Measurements from ENCODE around the gene WDR43. TPM values are rescaled to one million over a fixed set of nuclear protein-coding genes. Genes with fewer than 3 reads are reported as not detected.

Gene WDR43
- polyA plus RNA-seq, 1 donor (not counting 4 experiments of a cell fraction or from before 2014, with no cell fraction given): 125 TPM

- H4K20me1 ChIP-seq (ENCODE audit: control insufficient read depth, extremely low read depth, insufficient read depth, low read length): no peaks in the 10 kb centered on the region
- H3K36me3 ChIP-seq (ENCODE audit: control insufficient read depth in 2 of 2, extremely low read depth in 1 of 2, insufficient read depth in 2 of 2, low read length in 2 of 2): no peaks in the 10 kb centered on the region
- dilution Hi-C loops (cut with MboI; ENCODE audit: extremely low pct_ligation_motif_present, low sequenced_read_pairs): no loop called here
- H3K9me1 ChIP-seq (ENCODE audit: control insufficient read depth, extremely low read depth, insufficient read depth, low read length): no peaks in the 10 kb centered on the region
- no peaks in the 10 kb centered on the region for H3K27me3 ChIP-seq (ENCODE audit: control insufficient read depth, extremely low read depth, insufficient read depth, low read length)
- TF ChIP-seq, protein P1, sequence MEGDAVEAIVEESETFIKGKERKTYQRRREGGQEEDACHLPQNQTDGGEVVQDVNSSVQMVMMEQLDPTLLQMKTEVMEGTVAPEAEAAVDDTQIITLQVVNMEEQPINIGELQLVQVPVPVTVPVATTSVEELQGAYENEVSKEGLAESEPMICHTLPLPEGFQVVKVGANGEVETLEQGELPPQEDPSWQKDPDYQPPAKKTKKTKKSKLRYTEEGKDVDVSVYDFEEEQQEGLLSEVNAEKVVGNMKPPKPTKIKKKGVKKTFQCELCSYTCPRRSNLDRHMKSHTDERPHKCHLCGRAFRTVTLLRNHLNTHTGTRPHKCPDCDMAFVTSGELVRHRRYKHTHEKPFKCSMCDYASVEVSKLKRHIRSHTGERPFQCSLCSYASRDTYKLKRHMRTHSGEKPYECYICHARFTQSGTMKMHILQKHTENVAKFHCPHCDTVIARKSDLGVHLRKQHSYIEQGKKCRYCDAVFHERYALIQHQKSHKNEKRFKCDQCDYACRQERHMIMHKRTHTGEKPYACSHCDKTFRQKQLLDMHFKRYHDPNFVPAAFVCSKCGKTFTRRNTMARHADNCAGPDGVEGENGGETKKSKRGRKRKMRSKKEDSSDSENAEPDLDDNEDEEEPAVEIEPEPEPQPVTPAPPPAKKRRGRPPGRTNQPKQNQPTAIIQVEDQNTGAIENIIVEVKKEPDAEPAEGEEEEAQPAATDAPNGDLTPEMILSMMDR (optimal IDR thresholded peaks at IDR 0.05 in 1 of 3, IDR thresholded peaks at IDR 0.05 in 1 of 3, conservative IDR thresholded peaks at IDR 0.05 in 1 of 3; ENCODE audit: extremely low read depth in 1 of 3, insufficient read depth in 2 of 3, low read length in 3 of 3): no peak
- TF ChIP-seq EZH2 (IDR thresholded peaks at IDR 0.05; ENCODE audit: low read length): no peak
- DNase-seq (ENCODE audit: low read depth, low spot score): no peak
- H3K4me3 ChIP-seq (ENCODE audit: control insufficient read depth in 2 of 3, extremely low read depth in 1 of 3, insufficient read depth in 2 of 3, low read depth in 1 of 3, low read length in 3 of 3): no peak overlapping the region
- H3K79me2 ChIP-seq (ENCODE audit: control insufficient read depth, insufficient read depth, low read length): no peaks in the 10 kb centered on the region
- H3K4me1 ChIP-seq (ENCODE audit: control insufficient read depth, extremely low read depth, insufficient read depth, low read length): peaks cover 16% of the 10 kb centered on the region
- no peak overlapping the region for H2AFZ ChIP-seq (ENCODE audit: control insufficient read depth, low read length)
- H3K4me2 ChIP-seq (ENCODE audit: control insufficient read depth, extremely low read depth, insufficient read depth, low read depth, low read length): peak overlapping the region; percentile 13
- no peak overlapping the region for H3K9ac ChIP-seq (ENCODE audit: control insufficient read depth, extremely low read depth, insufficient read depth, low read length)
- no peak overlapping the region for H3K27ac ChIP-seq (ENCODE audit: control insufficient read depth, insufficient read depth, low read length)
- peak; percentile 9 for FAIRE-seq
- H3K9me3 ChIP-seq (ENCODE audit: control insufficient read depth, low read depth, low read length): no peaks in the 10 kb centered on the region
Observed at GRCh38 chr2:28993206-28993960, 98.9 kb downstream of the WDR43 start.

DNA sequence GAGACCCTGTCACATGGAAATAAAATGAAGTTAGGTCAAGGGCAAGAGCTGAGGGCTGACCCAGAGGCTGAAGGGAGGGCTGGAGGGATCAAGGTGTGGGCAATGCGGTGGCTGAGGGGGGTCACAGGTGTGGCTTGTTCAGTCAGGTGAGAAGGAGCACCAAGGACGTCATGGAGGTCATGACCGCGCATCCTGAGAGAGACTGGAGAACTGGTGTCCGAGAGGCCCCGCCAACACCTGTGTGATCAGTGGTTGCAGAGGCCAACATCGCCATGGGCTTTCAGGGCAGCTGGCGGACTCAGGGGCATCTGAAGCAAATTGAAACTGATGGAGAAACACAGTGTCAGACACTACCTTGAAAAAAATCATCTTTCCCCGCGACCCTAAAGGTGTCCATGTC, 99.6 kb downstream of the WDR43 start:
- H3K4me1 ChIP-seq (ENCODE audit: control insufficient read depth, extremely low read depth, insufficient read depth, low read length): peaks cover 16% of the 10 kb centered on the region
- H3K79me2 ChIP-seq (ENCODE audit: control insufficient read depth, insufficient read depth, low read length): no peaks in the 10 kb centered on the region
- FAIRE-seq: no peak
- H4K20me1 ChIP-seq (ENCODE audit: control insufficient read depth, extremely low read depth, insufficient read depth, low read length): no peaks in the 10 kb centered on the region
- H3K36me3 ChIP-seq (ENCODE audit: control insufficient read depth in 2 of 2, extremely low read depth in 1 of 2, insufficient read depth in 2 of 2, low read length in 2 of 2): no peaks in the 10 kb centered on the region
- TF ChIP-seq EZH2 (IDR thresholded peaks at IDR 0.05; ENCODE audit: low read length): no peak
- TF ChIP-seq, protein P1 (optimal IDR thresholded peaks at IDR 0.05 in 1 of 3, IDR thresholded peaks at IDR 0.05 in 1 of 3, conservative IDR thresholded peaks at IDR 0.05 in 1 of 3; ENCODE audit: extremely low read depth in 1 of 3, insufficient read depth in 2 of 3, low read length in 3 of 3): no peak
- H3K9ac ChIP-seq (ENCODE audit: control insufficient read depth, extremely low read depth, insufficient read depth, low read length): no peak overlapping the region
- H3K4me3 ChIP-seq (ENCODE audit: control insufficient read depth in 2 of 3, extremely low read depth in 1 of 3, insufficient read depth in 2 of 3, low read depth in 1 of 3, low read length in 3 of 3): no peak overlapping the region
- H3K9me1 ChIP-seq (ENCODE audit: control insufficient read depth, extremely low read depth, insufficient read depth, low read length): peaks cover 2% of the 10 kb centered on the region
- peak overlapping the region; percentile 13 for H3K4me2 ChIP-seq (ENCODE audit: control insufficient read depth, extremely low read depth, insufficient read depth, low read depth, low read length)
- no peaks in the 10 kb centered on the region for H3K27me3 ChIP-seq (ENCODE audit: control insufficient read depth, extremely low read depth, insufficient read depth, low read length)
- no peak for DNase-seq (ENCODE audit: low read depth, low spot score)
- H3K9me3 ChIP-seq (ENCODE audit: control insufficient read depth, low read depth, low read length): no peaks in the 10 kb centered on the region
- H2AFZ ChIP-seq (ENCODE audit: control insufficient read depth, low read length): no peak overlapping the region
- dilution Hi-C loops (cut with MboI; ENCODE audit: extremely low pct_ligation_motif_present, low sequenced_read_pairs): no loop called here
- no peak overlapping the region for H3K27ac ChIP-seq (ENCODE audit: control insufficient read depth, insufficient read depth, low read length)
